ENCODE results near the gene ZNF335. TPM values are rescaled to one million over a fixed set of nuclear protein-coding genes. Genes with fewer than 3 reads are reported as not detected.

The ZNF335 gene
- total RNA-seq, 1 donor from 2014 or later = 19.3 TPM

DNA sequence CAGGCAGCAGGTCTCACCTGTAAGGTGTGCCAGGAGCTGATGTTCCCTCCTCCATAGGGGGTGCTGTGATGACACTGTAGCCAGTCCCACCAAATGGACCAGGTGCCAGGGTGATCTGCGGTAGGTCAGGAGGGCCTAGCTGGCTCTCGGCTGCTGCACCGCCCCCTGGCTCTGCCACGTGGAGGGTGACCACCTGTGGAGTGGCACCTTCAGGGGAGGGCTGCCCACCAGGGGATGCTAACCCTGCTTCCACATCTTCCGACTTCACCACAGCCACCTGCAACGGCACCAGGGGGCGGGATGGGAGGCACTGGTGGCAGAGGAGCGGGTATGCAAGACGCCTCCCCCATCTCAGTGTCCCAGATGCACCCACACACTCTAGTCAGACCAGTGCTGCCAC is 18.3 kb downstream of the ZNF335 start:
- no peak for DNase-seq (ENCODE audit: extremely low read depth, low read depth, low spot score)

DNA sequence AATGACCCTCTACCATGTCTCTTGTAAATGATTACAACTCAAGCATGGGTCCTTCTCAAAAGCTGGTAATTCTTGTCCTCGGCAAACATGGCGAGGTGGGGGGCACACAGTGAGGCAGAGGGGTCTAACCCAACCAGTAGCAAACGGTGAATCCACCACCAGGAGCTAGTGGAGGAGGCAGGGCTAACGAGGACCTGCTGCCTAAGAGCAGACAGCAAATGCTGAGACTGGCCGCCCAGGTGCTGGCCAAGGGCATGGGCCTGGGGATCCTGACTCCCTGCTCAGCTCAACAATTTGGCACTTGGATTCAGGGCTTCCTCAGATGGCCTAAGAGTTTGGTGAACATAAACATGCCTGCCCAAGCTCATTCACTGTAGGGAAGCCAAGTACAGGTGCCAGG is 19.1 kb downstream of the ZNF335 start:
- DNase-seq (ENCODE audit: extremely low read depth, low read depth, low spot score) = no peak

DNA sequence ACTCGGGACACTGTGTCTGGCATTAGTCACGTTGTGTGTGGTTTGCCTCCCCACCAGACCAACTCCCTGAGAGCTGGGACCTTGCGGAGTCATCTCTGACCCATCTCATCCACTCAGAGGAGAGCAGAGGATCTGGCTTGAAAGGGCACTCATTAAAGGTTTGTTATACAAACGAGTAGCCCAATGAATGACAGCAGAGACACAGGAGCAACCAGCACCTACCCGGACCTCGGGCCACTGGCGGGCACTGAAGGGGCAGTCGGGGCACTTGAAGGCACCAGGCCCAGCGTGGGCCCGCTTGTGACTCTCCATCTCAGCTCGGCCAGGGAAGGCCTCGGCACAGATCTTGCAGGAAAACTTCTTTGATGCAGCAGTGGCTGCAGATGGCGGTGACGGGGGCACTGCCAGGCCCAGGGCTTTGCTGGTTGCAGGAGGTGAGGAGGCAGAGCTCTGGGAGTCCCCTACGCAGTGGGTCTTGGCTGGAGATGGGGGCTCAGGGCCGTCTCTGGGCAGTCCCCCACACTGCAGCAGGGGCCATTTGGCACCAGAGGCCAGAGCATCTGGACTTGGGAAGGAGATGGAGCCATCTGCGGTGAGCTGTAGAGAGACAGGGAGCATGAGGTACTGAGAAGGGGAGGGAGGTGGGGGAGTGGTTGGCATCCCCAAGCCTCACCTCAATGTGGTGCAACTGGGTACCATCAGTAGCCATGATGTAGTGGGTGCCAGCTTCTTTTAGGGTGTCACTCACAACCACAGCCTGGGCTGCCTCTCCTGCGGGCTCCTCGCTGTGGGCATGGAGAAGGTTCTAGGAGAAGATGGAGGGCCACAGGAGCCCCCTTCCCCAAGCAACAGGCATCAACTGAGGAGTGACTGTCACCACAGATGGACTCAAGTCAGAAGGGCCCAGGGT is 19.8 kb downstream of the ZNF335 start:
- no peak for DNase-seq (ENCODE audit: extremely low read depth, low read depth, low spot score)

DNA sequence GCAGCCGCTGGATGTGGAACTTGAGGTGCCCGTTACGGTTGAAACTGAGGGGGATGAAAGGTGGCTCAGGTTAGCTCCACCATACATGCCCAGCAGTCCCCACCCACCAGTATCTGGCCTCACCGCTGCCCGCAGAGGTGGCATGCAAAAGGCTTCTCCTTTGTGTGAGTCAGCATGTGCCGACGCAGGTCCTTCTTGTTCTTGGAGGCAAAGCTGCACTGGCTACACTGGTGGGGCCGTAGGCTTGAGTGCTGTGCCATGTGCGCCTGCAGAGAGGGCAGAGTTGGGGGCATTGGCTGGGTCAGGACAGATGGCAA is 21.7 kb downstream of the ZNF335 start:
- no peak for DNase-seq (ENCODE audit: extremely low read depth, low read depth, low spot score)

DNA sequence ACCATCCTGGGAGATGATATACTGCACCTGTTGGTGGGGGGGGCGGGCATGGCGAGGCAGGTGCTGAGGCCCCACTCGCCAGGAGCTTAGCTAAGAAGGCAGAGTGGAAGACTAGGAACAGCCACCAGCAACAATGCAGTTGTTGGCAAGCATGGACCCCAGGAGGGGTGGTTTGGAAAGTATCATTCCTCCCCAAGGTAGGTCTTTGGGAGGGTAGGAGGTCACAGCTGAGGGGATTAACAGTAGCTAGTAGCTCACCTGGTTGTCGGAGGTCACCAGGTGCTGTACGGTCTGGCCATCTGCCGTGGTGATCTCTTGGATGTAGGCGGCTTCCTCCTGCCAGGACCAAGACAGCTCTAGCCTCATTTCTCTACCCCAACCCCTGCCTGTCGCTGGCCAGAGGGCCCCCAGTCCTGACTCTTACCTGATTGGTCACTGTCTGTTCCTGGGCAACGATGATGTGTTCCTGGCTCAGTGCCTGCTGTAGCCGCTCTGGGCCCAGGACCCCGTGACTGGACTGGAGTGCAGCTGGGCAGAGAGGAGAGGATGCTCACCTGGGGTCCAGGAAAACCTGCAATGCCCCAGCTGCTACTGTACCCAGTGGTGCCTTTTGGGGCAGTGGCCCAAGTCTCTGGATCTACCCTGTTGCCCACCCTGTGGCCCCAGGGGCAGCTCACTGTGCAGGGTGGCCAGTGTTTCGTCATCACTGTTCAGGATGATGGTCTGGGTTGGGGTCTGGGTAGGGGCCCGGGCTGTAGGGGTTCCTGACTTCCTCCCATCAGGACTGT is 22.3 kb downstream of the ZNF335 start:
- DNase-seq (ENCODE audit: extremely low read depth, low read depth, low spot score) = no peak

DNA sequence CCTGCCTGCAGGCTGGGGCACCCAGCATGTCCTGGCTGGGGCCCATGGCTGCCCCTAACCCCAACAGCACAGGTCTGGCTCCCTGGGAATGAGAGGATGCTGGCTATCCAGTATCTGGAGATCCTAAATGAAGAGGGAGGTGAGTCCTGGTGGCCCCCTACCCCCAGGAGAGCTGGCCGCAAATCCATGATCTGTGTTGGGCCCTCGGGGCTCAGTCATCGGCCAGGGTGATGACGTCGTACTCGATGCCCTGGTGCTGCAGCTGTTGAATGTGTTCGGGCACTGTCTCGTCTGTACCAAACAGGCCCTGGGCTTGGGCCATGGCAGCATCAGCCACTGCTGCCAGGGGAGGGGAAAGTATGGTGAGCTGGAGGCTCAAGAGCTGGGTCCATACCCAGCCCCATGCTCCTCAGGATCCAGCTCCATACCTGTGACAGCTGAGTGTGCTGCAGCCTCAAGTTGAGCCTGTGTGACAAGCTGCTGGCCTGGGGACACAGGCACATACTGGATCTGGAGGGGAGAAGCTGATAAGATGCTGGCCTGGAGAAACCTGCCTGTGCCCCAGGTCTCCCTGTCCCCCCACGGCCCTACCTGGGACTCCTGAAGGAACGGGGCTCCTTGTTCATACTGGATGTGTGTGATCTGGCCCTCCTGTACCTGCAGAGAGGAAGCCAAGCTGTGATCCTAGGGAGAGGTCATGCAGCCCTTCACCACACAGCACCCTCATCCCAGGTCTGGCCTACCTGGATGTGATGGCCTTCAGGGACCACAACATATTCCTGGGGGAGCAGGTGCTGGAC is 23.1 kb downstream of the ZNF335 start:
- no peak for DNase-seq (ENCODE audit: extremely low read depth, low read depth, low spot score)

DNA sequence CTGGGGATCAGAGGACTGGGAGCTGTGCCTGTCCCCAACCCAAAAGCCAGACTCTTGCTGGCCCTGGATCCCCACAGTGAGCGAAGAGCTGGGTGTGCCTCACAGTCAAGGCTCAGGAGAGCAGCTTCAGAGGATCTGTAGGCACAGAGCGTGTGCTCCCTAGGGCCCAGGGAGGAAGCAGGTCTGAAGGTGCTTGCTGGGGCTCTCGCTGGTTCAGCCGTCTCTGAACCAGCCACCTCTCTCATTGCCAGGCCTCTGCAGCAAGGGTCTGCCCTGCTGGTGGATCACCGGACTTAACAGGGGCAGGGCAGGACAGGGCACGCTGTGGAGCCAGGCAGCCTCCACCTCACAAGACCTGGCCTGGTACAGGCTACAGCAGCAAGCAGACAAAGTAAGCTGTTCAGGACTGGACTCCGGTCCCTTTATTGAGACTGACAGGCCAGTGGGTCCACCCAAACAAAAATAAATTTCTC is 23.7 kb downstream of the ZNF335 start:
- DNase-seq (ENCODE audit: extremely low read depth, low read depth, low spot score) = no peak

DNA sequence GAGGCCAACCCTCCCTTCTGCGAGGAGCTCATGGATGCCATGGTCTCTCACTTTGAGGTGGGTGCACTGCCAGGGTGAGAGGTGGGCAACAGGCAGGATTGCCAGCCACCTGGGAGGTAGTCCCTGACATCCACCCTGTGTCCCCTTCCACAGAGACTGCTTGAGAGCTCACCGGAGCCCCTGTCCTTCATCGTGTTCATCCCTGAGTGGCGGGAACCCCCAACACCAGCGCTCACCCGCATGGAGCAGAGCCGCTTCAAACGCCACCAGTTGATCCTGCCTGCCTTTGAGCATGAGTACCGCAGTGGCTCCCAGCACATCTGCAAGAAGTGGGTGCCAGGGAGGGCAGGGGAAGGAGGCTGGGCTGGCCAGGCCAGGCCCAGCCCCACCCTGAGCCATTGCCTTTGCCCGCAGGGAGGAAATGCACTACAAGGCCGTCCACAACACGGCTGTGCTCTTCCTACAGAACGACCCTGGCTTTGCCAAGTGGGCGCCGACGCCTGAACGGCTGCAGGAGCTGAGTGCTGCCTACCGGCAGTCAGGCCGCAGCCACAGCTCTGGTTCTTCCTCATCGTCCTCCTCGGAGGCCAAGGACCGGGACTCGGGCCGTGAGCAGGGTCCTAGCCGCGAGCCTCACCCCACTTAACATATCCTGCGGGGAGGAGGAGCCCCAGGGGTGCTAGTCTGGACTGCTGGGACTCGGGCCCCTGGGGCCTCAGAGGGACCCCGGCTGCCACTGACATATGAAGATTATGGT is 24.7 kb downstream of the ZNF335 start:
- DNase-seq (ENCODE audit: extremely low read depth, low read depth, low spot score) = no peak

DNA sequence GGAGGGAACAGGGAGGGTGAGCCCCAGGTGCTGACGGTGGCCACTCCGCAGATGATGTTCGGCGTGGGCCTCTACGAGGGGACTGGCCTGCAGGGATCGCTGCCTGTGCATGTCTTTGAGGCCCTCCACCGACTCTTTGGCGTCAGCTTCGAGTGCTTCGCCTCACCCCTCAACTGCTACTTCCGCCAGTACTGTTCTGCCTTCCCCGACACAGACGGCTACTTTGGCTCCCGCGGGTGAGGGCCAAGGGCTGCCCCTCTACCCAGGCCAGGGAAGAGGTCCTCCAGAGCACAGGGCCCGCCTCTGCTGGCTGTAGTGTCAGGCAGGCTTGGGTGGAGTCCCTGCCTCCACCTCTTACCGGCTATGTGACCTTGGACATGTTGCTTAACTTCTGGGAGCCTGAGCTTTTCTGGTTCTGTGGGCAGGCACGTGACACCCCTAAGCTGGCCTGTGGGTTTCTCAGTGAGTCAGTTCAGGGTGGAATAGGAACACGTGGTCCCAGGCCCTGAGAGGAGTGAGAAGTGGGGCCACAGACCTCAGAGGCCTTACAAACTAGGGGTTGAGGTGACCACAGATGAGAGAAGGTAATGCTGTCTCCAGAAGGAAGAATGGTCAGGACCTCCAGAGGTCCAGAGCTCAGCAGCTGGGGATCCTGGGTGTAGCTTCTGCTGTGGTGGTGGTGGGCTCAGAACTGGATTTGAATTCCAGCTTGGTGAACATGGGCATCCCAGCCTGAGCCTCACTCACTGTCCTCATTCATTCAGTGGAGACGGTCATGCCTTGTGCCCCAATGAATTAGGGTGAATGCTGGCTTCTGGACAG is 25.6 kb downstream of the ZNF335 start:
- no peak for DNase-seq (ENCODE audit: extremely low read depth, low read depth, low spot score)

DNA sequence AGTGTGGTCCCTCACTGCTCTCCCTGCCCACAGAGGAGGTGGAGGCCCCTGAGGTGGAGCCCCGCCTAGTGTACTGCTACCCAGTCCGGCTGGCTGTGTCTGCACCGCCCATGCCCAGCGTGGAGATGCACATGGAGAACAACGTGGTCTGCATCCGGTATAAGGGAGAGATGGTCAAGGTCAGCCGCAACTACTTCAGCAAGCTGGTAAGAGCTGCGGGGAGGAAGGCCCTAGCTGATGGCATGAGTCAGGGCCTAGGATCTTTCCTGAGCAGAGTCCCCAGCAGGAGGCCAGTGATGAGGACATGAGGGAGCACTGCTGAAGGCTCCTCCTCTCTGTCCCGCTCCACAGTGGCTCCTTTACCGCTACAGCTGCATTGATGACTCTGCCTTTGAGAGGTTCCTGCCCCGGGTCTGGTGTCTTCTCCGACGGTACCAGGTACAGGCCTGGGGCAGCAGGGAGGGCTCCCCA is 26.3 kb downstream of the ZNF335 start:
- no peak for DNase-seq (ENCODE audit: extremely low read depth, low read depth, low spot score)

DNA sequence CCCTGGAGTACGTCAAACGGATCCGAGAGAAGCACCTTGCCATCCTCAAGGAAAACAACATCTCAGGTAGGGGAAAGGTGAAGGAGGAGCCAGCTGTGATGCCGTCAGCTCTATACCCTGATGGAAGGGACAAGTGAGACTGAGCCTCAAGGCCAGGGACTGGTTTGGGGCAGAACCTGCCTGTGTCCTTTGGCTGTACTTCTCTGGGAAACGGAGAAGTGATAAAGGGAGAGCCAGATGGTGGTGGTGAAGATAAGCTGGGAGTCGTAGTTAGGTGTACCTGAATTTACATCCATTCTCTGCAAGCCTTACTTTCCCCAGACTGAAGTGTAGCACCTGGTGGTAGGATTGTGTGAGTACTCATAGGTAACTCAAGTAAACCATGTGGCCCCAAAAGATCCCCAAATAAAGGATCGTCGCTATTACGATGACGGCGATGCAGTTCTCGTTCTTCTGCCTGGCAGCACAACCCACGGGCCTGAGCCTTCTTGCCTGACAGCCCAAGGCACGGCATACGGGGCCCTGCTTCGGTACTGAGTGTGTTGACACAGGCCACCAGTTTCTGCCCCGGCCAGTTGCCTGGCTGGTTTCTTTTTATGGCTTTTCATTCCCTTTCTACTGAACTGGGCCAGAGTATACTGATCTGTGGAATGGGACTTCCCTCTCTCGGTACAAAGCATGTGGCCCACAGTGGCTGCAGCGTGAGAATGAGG is 26.9 kb downstream of the ZNF335 start:
- DNase-seq (ENCODE audit: extremely low read depth, low read depth, low spot score) = no peak

DNA sequence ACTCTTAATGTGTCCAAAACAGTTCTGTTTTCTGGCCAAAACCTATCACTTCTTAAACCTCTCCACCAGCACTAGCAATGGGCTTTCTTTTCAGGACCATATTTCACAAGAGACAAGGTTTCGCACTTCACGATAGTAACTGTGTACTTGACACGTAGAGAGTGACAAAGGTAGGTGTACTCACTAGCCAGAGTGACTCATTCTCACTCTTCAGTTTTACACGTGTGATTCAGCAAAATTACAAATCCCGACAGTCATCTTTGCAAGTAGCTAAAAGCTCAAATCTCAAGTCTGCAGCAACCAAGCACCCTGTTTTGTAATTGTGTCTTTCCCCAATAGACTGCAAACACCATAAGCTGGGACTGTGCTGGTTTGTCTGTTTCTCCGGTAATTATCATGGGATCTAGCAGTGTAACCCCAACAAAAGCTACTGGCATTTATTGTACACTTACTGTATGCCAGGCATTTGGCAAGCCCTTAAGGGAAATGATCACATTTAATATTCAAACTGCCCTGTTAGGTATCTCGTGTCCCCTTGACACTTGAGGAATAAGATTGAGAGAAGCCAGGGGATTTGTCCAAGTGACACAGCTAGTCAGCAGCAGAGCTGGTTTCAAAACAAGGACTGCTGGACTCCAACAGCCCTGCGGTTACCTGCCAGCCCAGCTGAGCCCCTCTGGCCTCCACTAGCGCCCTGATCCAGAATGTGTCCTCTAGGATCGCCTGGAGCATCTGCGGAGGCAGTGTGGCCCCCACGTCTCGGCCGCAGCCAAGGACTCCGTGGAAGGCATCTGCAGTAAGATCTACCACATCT is 27.6 kb downstream of the ZNF335 start:
- DNase-seq (ENCODE audit: extremely low read depth, low read depth, low spot score) = no peak

DNA sequence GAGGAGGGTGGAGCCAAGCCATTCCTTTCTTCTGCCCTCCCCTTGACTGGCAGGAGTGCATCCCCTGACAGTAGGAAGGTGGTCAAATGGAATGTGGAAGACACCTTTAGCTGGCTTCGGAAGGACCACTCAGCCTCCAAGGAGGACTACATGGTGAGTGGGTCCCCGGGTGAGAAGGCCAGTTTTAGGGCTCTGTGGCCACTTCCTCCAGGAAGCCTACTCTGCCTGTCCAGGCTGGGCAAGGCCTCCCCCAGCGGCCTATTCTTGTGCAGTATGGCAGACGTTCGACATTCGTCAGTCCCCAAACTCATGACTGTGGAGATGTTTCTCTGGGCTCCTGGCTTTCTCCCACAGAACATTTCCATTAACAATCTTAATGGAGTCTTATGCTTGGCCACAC is 28.4 kb downstream of the ZNF335 start:
- DNase-seq (ENCODE audit: extremely low read depth, low read depth, low spot score) = no peak

DNA sequence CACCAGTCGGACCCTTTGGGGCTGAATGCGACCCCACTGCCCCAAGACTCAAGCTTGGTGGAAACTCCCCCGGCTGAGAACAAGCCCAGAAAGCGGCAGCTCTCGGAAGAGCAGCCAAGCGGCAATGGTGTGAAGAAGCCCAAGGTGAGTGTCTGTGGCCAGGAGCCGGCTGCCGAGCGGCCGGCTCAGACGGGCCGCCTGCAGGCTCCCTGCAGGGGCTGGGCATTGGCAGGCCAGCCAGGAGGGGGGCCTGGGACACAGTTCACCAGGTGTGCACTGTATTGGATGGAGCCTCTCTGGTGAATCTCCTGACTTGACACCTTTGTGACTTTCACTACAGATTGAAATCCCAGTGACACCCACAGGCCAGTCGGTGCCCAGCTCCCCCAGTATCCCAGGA is 31.5 kb downstream of the ZNF335 start:
- DNase-seq (ENCODE audit: extremely low read depth, low read depth, low spot score) = no peak

DNA sequence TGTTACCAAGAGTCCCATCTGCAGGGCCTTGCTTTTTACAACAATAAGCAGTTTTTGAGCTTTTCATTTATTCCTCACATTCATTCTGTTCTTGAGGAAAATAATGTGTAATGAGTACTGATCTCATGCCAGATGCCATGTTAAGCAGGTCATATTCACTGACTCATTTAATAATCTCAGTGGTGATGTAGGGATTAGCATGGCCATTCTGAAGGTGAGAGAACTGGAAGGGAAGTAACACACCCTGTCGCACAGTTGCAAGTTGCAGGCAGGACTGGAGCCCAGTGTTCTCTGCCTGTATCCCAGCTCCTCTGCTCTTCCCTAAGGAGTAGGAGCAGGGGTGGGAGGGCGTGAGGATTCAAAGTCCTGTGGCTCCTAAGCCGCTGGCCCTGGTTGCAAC is 31.9 kb downstream of the ZNF335 start:
- DNase-seq (ENCODE audit: extremely low read depth, low read depth, low spot score) = no peak

DNA sequence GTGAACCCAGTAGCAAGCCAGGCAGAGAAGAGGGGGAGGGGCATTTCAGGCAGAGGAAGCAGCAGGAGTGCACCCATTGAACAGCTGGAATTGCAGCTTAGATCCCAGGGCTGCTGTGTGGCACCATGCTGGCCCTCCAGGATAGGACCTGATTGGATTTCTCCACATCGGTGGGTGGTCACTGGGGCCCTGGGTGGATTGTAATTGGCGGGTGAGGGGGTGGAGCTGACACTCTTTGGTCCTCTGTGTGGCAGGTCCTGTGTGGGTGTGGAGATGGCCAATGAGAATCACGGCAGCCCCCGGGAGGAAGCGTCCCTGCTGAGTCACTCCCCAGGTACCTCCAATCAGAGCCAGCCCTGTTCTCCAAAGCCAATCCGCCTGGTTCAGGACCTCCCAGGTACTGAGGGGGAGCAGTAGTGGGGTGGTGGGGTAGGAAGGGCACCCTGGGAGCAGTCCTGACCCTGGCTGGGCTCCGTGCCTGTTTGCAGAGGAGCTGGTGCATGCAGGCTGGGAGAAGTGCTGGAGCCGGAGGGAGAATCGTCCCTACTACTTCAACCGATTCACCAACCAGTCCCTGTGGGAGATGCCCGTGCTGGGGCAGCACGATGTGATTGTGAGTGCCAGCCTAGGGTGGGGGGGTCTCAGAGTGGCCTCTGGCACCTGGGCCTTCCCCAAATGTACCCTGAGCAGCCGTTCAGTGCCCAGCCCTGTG is 33.1 kb downstream of the ZNF335 start:
- no peak for DNase-seq (ENCODE audit: extremely low read depth, low read depth, low spot score)

DNA sequence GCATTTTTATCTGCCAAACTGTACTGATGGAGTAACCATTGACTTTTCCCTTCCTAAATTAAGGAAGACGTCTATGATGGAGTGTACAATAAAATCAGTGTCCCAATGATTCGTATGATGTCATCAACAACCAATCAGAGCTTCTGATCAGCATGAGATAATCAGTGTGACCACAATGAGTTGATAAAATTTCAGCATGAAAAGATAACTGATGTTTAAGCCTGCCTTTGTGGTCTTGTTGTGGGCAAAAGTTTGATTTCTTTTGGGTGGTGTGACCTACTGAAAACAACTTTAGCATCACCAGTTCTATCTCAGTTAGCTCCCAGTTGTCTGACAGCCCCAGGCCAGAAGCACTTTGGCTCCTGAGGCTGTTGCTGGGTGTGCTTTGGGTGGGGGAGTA is 34.2 kb downstream of the ZNF335 start:
- DNase-seq (ENCODE audit: extremely low read depth, low read depth, low spot score) = no peak

Measured in glomerular endothelial cell (primary cell).